ENCODE data around the gene RGS19. TPM values are rescaled to one million over a fixed set of nuclear protein-coding genes. Genes with fewer than 3 reads are reported as not detected.
"Not testable (repeated sequence)": the region's sequence is repeated elsewhere in the genome, so short reads cannot be mapped to it uniquely, and the experiment has no call there.

RGS19 gene
- polyA plus RNA-seq, 1 of the 3 experiments (the other 2 are of a cell fraction) = 20.5 TPM

- TF ChIP-seq MAX (IDR thresholded peaks at IDR 0.05; ENCODE audit: low read depth) = no peak
- TF ChIP-seq USF2 (IDR thresholded peaks at IDR 0.05; ENCODE audit: borderline replicate concordance, low read depth, low read length) = no peak
- no peak for TF ChIP-seq RAD21 (IDR thresholded peaks at IDR 0.05; ENCODE audit: low read length)
- TF ChIP-seq POLR2AphosphoS5 (IDR thresholded peaks at IDR 0.05; ENCODE audit: low read depth, low read length) = no peak
Measured at GRCh38 chr20:64119301-64119680, 40.0 kb upstream of the RGS19 start (continued).

- H3K4me2 ChIP-seq; H3K9me2 ChIP-seq; H2AFZ ChIP-seq (ENCODE audit: low read depth); DNase-seq; H3K79me2 ChIP-seq (ENCODE audit: insufficient read depth); H3K4me1 ChIP-seq (ENCODE audit: control insufficient read depth in 1 of 2, insufficient read depth in 2 of 2, low read depth in 1 of 2, low read length in 1 of 2); H3F3A ChIP-seq (replicated peaks; ENCODE audit: insufficient read depth); H3K36me3 ChIP-seq (replicated peaks in 1 of 2; ENCODE audit: control insufficient read depth in 1 of 2, insufficient read depth in 2 of 2, low read length in 1 of 2); H4K20me1 ChIP-seq (ENCODE audit: insufficient read depth); H3K4me3 ChIP-seq (ENCODE audit: low read depth in 2 of 2, low read length in 1 of 2); H3K9ac ChIP-seq; H3K27ac ChIP-seq (ENCODE audit: low read depth in 2 of 2, low read length in 1 of 2); POLR2A ChIA-PET; H3K9me3 ChIP-seq: not testable (repeated sequence)
- H3K27me3 ChIP-seq (ENCODE audit: insufficient read depth) = peaks cover 15% of the 10 kb centered on the region; the same call in 1 of the 2 replicates
- CTCF ChIA-PET = interaction anchor here (1.4 to 15.6 kb wide), 3 partner anchors 36 to 79 kb away, joined by 4 to 252 read pairs (median 6); partner anchors contain the start of genes LKAAEAR1, OPRL1 and RGS19
- WGBS (ENCODE audit: low lambda C conversion rate) = 100% methylated on average over 1 of the region's 6 CpGs
Measured at GRCh38 chr20:64117432-64117777, 38.1 kb upstream of the RGS19 start.

GRCh38 chr20:64116541-64117431 is 37.5 kb upstream of the RGS19 start:
- no peak overlapping the region for H3K4me3 ChIP-seq (ENCODE audit: low read depth in 2 of 2, low read length in 1 of 2)
- H3K4me2 ChIP-seq = no peak overlapping the region
- H3K4me1 ChIP-seq (ENCODE audit: control insufficient read depth in 1 of 2, insufficient read depth in 2 of 2, low read depth in 1 of 2, low read length in 1 of 2) = peaks cover 0 to 12% of the 10 kb centered on the region in 2 experiments; a peak in 1 of 4 replicates
- H3F3A ChIP-seq (replicated peaks; ENCODE audit: insufficient read depth) = no peaks in the 10 kb centered on the region
- H3K36me3 ChIP-seq (replicated peaks in 1 of 2; ENCODE audit: control insufficient read depth in 1 of 2, insufficient read depth in 2 of 2, low read length in 1 of 2) = no peaks in the 10 kb centered on the region
- 74% methylated on average over 11 of the region's 17 CpGs for WGBS (ENCODE audit: low lambda C conversion rate)
- no peak overlapping the region for H2AFZ ChIP-seq (ENCODE audit: low read depth)
- H3K9me3 ChIP-seq = no peaks in the 10 kb centered on the region
- DNase-seq = peak; percentile 20
- H3K27me3 ChIP-seq (ENCODE audit: insufficient read depth) = peaks cover 11% of the 10 kb centered on the region; the same call in 1 of the 2 replicates
- no peak for TF ChIP-seq JUND (IDR thresholded peaks at IDR 0.05)
- TF ChIP-seq IRF3 (IDR thresholded peaks at IDR 0.05; ENCODE audit: low read depth, low read length) = no peak
- no peak for TF ChIP-seq POLR2AphosphoS5 (IDR thresholded peaks at IDR 0.05; ENCODE audit: low read depth, low read length)
- TF ChIP-seq MXI1 (IDR thresholded peaks at IDR 0.05; ENCODE audit: low read depth, low read length) = no peak
- TF ChIP-seq FOSL2 (IDR thresholded peaks at IDR 0.05; ENCODE audit: borderline replicate concordance, low read depth) = no peak
- no peak for TF ChIP-seq YY1 (IDR thresholded peaks at IDR 0.05; ENCODE audit: low read depth)
- TF ChIP-seq EZH2phosphoT487 (IDR thresholded peaks at IDR 0.05; ENCODE audit: borderline replicate concordance, low read depth) = no peak
- H3K9ac ChIP-seq = no peak overlapping the region
- ChIA-PET POLR2A (no interaction called here), CTCF (interaction anchor here (0.7 to 15.6 kb wide), 6 partner anchors 14 to 78 kb away, joined by 3 to 252 read pairs (median 4); partner anchors contain the start of genes LKAAEAR1, OPRL1 and RGS19)
- no peak overlapping the region for H3K27ac ChIP-seq (ENCODE audit: low read depth in 2 of 2, low read length in 1 of 2)
- no peaks in the 10 kb centered on the region for H3K79me2 ChIP-seq (ENCODE audit: insufficient read depth)
- H3K9me2 ChIP-seq = no peaks in the 10 kb centered on the region
- no peaks in the 10 kb centered on the region for H4K20me1 ChIP-seq (ENCODE audit: insufficient read depth)

Measured in SK-N-SH (cell line).